Daoy (cell line): ENCODE measurements around the gene RCAN2. TPM values are rescaled to one million over a fixed set of nuclear protein-coding genes. Genes with fewer than 3 reads are reported as not detected.
A peak's percentile ranks its signal among the peaks of the same experiment; 100 is the strongest.
"Not testable (repeated sequence)": the region's sequence is repeated elsewhere in the genome, so short reads cannot be mapped to it uniquely, and the experiment has no call there.

ENCODE experiments used
- DNase-seq: peaks from one replicate; pipeline ENCODE4 v3.0.0-alpha.2; 2015; ENCODE audit warnings: low read depth
- total RNA-seq: library from RNA; depleted of rRNA; stranded (reverse); fragments of >200 nt; shearing (Covaris generic); gene quantifications from 2 replicates; pipeline ENCODE4 v1.2.3, GENCODE V29; 2014

The RCAN2 gene
- total RNA-seq, 1 experiment from 2014 or later, result 2.0 TPM

GRCh38 chr6:46387728-46388127 lies 103.5 kb downstream of the RCAN2 start:
- DNase-seq, result not testable (repeated sequence)

GRCh38 chr6:46381579-46381978 lies 109.7 kb downstream of the RCAN2 start:
- no peak for DNase-seq

- DNase-seq, result no peak
Observed at GRCh38 chr6:46381057-46381456, 110.2 kb downstream of the RCAN2 start.

- peak; percentile 4 for DNase-seq
Observed at GRCh38 chr6:46380152-46380807, 111.0 kb downstream of the RCAN2 start.

GRCh38 chr6:46378882-46379416 lies 112.3 kb downstream of the RCAN2 start:
- DNase-seq, result no peak

- no peak for DNase-seq
Observed at GRCh38 chr6:46378161-46378881, 112.9 kb downstream of the RCAN2 start.

GRCh38 chr6:46377209-46377608 lies 114.0 kb downstream of the RCAN2 start:
- no peak for DNase-seq

- no peak for DNase-seq
Observed at GRCh38 chr6:46376562-46377061, 114.6 kb downstream of the RCAN2 start.

GRCh38 chr6:46370622-46371021 lies 120.6 kb downstream of the RCAN2 start:
- DNase-seq, result no peak

- no peak for DNase-seq
Observed at GRCh38 chr6:46368169-46368536, 123.1 kb downstream of the RCAN2 start.

GRCh38 chr6:46367354-46368168 lies 123.7 kb downstream of the RCAN2 start:
- DNase-seq, result no peak

- DNase-seq, result no peak
Observed at GRCh38 chr6:46366190-46366900, 124.9 kb downstream of the RCAN2 start.

- DNase-seq, result no peak
Observed at GRCh38 chr6:46357591-46357990, 133.7 kb downstream of the RCAN2 start.

- no peak for DNase-seq
Observed at GRCh38 chr6:46356543-46356942, 134.7 kb downstream of the RCAN2 start.

- no peak for DNase-seq
Observed at GRCh38 chr6:46353528-46353927, 137.7 kb downstream of the RCAN2 start.

- DNase-seq, result no peak
Observed at GRCh38 chr6:46352541-46353268, 138.5 kb downstream of the RCAN2 start.

GRCh38 chr6:46350714-46351113 lies 140.5 kb downstream of the RCAN2 start:
- DNase-seq, result no peak

- DNase-seq, result no peak
Observed at GRCh38 chr6:46347669-46348068, 143.6 kb downstream of the RCAN2 start.

GRCh38 chr6:46340246-46340645 lies 151.0 kb downstream of the RCAN2 start:
- no peak for DNase-seq

GRCh38 chr6:46338131-46338530 lies 153.1 kb downstream of the RCAN2 start:
- DNase-seq, result no peak

GRCh38 chr6:46334442-46334841 lies 156.8 kb downstream of the RCAN2 start:
- DNase-seq, result no peak
